HG02642 (cell line): Measurements from ENCODE around the gene ZSWIM6.

Experiments used
- ATAC-seq: cut with Tn5 transposase; IDR thresholded peaks from one replicate; pipeline ENCODE4 v1.9.1; 2021; ENCODE audit warnings: mild to moderate bottlenecking; ENCODE audit not compliant: unreplicated experiment, poor library complexity

Gene ZSWIM6

GRCh38 chr5:61578858-61579503 is 246.9 kb downstream of the ZSWIM6 start:
- ATAC-seq: no peak

GRCh38 chr5:61582205-61582820 is 250.3 kb downstream of the ZSWIM6 start:
- no peak for ATAC-seq

DNA sequence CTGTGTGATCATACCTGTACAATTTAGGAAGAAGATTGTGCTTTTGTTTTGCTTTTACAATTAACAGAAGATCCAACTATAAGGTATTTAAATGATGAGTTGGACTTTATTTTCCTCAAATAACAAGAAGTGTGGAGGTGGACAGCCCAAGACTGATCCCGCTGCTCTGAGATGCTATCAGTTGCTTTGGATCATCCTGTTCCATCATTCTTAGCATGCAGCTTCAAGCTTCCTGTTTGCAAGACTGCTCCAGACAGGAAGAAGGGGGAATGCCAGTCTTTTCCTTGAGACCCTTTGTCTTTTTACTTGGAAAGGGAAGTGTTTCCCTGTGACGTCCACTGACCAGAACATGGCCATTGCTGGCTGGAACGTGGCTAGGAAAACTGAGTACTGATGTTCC is 250.8 kb downstream of the ZSWIM6 start:
- no peak for ATAC-seq

- no peak for ATAC-seq
These were observed 254.3 kb downstream of the ZSWIM6 start for GRCh38 chr5:61586096-61587084.

DNA sequence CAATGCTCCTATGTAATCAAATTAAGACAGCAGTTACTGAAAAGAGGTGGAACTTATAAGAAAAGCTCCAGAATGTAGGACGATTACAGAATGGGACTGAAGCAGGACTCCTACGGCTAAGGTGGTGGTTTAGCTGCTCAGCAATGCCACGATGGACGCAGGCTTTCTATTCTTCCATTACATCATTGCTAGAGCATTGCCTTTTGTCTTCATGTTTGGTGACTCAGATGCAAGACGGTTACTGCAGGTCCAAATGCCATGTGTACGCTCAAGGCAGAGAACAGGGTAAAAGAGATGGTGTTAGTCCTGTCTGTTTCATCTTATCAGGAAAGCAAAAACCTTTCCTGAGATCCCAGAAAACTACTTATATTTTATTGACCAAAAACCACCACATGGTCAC is 255.1 kb downstream of the ZSWIM6 start:
- no peak for ATAC-seq

GRCh38 chr5:61588216-61588615 is 256.2 kb downstream of the ZSWIM6 start:
- no peak for ATAC-seq

- ATAC-seq: no peak
These were observed 257.9 kb downstream of the ZSWIM6 start for GRCh38 chr5:61589946-61590345.

- no peak for ATAC-seq
These were observed 258.4 kb downstream of the ZSWIM6 start for GRCh38 chr5:61590473-61590872.

GRCh38 chr5:61591859-61592258 is 259.8 kb downstream of the ZSWIM6 start:
- no peak for ATAC-seq

- no peak for ATAC-seq
These were observed 263.4 kb downstream of the ZSWIM6 start for GRCh38 chr5:61595426-61595825.
